Measurements from ENCODE around the gene DNM3.

The DNM3 gene

DNA sequence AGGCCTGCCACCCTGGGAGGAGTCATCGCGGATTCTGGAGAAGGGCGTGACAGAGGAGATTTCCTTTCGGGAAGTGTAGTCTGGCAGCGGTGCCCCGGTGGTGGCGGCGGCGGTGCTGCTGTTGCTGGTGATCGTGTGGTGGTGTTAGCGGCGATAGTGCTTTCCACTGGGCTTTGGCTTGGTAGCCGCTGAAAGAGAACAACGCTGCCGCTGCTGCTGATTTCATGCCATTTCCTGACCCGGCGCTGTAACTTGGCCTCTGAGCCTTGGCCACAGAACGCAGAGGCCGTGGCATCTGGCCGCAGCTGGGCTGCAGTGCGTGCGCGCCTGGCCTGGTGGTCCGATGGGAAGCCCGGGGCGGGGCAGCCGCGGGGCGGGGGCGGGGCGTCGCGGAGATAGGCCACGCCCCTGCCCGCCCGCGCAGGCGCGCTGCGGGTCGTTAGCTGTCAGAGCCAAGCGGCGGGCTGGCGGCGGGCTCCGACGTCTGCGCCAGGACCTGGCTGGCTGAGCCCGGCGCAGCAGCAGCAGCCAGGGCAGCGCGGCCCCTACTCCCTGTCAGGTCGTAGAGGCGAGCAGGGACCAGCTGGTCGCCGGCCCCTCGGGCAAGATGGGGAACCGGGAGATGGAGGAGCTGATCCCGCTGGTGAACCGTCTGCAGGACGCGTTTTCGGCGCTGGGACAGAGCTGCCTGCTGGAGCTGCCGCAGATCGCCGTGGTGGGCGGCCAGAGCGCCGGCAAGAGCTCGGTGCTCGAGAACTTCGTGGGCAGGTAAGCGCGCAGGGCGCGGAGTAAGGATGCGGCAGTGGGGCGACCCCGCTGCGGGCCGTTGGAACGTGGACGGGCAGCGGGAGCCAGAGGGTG, at the start of gene DNM3 (continued):
- TF ChIP-seq, protein P1, sequence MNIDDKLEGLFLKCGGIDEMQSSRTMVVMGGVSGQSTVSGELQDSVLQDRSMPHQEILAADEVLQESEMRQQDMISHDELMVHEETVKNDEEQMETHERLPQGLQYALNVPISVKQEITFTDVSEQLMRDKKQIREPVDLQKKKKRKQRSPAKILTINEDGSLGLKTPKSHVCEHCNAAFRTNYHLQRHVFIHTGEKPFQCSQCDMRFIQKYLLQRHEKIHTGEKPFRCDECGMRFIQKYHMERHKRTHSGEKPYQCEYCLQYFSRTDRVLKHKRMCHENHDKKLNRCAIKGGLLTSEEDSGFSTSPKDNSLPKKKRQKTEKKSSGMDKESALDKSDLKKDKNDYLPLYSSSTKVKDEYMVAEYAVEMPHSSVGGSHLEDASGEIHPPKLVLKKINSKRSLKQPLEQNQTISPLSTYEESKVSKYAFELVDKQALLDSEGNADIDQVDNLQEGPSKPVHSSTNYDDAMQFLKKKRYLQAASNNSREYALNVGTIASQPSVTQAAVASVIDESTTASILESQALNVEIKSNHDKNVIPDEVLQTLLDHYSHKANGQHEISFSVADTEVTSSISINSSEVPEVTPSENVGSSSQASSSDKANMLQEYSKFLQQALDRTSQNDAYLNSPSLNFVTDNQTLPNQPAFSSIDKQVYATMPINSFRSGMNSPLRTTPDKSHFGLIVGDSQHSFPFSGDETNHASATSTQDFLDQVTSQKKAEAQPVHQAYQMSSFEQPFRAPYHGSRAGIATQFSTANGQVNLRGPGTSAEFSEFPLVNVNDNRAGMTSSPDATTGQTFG (tag by site-specific recombination; IDR thresholded peaks at IDR 0.05; ENCODE audit: borderline replicate concordance) = no peak
- TF ChIP-seq, protein P2, sequence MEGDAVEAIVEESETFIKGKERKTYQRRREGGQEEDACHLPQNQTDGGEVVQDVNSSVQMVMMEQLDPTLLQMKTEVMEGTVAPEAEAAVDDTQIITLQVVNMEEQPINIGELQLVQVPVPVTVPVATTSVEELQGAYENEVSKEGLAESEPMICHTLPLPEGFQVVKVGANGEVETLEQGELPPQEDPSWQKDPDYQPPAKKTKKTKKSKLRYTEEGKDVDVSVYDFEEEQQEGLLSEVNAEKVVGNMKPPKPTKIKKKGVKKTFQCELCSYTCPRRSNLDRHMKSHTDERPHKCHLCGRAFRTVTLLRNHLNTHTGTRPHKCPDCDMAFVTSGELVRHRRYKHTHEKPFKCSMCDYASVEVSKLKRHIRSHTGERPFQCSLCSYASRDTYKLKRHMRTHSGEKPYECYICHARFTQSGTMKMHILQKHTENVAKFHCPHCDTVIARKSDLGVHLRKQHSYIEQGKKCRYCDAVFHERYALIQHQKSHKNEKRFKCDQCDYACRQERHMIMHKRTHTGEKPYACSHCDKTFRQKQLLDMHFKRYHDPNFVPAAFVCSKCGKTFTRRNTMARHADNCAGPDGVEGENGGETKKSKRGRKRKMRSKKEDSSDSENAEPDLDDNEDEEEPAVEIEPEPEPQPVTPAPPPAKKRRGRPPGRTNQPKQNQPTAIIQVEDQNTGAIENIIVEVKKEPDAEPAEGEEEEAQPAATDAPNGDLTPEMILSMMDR (tag by site-specific recombination; IDR thresholded peaks at IDR 0.05) = no peak; the same call in 1 of the 2 replicates
- peak; percentile 67 for TF ChIP-seq ZNF2 (tag by site-specific recombination; IDR thresholded peaks at IDR 0.05)
- no peak for TF ChIP-seq ZNF776 (tag by site-specific recombination; IDR thresholded peaks at IDR 0.05; ENCODE audit: borderline replicate concordance)
- TF ChIP-seq, protein P3, sequence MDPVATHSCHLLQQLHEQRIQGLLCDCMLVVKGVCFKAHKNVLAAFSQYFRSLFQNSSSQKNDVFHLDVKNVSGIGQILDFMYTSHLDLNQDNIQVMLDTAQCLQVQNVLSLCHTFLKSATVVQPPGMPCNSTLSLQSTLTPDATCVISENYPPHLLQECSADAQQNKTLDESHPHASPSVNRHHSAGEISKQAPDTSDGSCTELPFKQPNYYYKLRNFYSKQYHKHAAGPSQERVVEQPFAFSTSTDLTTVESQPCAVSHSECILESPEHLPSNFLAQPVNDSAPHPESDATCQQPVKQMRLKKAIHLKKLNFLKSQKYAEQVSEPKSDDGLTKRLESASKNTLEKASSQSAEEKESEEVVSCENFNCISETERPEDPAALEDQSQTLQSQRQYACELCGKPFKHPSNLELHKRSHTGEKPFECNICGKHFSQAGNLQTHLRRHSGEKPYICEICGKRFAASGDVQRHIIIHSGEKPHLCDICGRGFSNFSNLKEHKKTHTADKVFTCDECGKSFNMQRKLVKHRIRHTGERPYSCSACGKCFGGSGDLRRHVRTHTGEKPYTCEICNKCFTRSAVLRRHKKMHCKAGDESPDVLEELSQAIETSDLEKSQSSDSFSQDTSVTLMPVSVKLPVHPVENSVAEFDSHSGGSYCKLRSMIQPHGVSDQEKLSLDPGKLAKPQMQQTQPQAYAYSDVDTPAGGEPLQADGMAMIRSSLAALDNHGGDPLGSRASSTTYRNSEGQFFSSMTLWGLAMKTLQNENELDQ (tag by site-specific recombination; IDR thresholded peaks at IDR 0.05; ENCODE audit: low read depth) = no peak
- no peak for TF ChIP-seq ZNF184 (tag by site-specific recombination; IDR thresholded peaks at IDR 0.05)
- TF ChIP-seq ZNF433 (tag by site-specific recombination; IDR thresholded peaks at IDR 0.05; ENCODE audit: low read depth) = no peak
- peak; percentile 68; the same call in 1 of the 2 replicates for TF ChIP-seq ZNF76 (tag by site-specific recombination; IDR thresholded peaks at IDR 0.05; ENCODE audit: borderline replicate concordance, low read depth)
- no peak for TF ChIP-seq ZNF221 (tag by site-specific recombination; IDR thresholded peaks at IDR 0.05; ENCODE audit: borderline replicate concordance)
- no peak for TF ChIP-seq TCF7L2 (IDR thresholded peaks at IDR 0.05; ENCODE audit: borderline replicate concordance, low read depth, low read length)
- TF ChIP-seq ZNF138 (tag by site-specific recombination; IDR thresholded peaks at IDR 0.05; ENCODE audit: borderline replicate concordance) = no peak
- TF ChIP-seq ZNF530 (tag by site-specific recombination; IDR thresholded peaks at IDR 0.05; ENCODE audit: low read depth) = no peak
- TF ChIP-seq ZFHX2 (tag by site-specific recombination; conservative IDR thresholded peaks at IDR 0.05) = peak; percentile 58
- TF ChIP-seq ZNF266 (tag by site-specific recombination; IDR thresholded peaks at IDR 0.05; ENCODE audit: low read depth) = no peak
- TF ChIP-seq ZIC2 (tag by site-specific recombination; IDR thresholded peaks at IDR 0.05) = no peak
- TF ChIP-seq ZNF10 (tag by site-specific recombination; IDR thresholded peaks at IDR 0.05) = peak; percentile 22; the same call in 1 of the 2 replicates
- no peak for TF ChIP-seq YY2 (tag by site-specific recombination; IDR thresholded peaks at IDR 0.05)
- TF ChIP-seq ZNF37A (tag by site-specific recombination; IDR thresholded peaks at IDR 0.05) = no peak
- TF ChIP-seq GLI4 (tag by site-specific recombination; IDR thresholded peaks at IDR 0.05) = no peak
- TF ChIP-seq ZNF341 (tag by site-specific recombination; IDR thresholded peaks at IDR 0.05; ENCODE audit: low read depth) = no peak
- no peak for TF ChIP-seq ZNF626 (tag by site-specific recombination; IDR thresholded peaks at IDR 0.05)
- TF ChIP-seq, protein P4, sequence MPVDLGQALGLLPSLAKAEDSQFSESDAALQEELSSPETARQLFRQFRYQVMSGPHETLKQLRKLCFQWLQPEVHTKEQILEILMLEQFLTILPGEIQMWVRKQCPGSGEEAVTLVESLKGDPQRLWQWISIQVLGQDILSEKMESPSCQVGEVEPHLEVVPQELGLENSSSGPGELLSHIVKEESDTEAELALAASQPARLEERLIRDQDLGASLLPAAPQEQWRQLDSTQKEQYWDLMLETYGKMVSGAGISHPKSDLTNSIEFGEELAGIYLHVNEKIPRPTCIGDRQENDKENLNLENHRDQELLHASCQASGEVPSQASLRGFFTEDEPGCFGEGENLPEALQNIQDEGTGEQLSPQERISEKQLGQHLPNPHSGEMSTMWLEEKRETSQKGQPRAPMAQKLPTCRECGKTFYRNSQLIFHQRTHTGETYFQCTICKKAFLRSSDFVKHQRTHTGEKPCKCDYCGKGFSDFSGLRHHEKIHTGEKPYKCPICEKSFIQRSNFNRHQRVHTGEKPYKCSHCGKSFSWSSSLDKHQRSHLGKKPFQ (tag by site-specific recombination; IDR thresholded peaks at IDR 0.05) = no peak
- TF ChIP-seq ZNF560 (tag by site-specific recombination; IDR thresholded peaks at IDR 0.05; ENCODE audit: borderline replicate concordance) = 0 out of 2 replicates have a peak, but pooled peaks have one; percentile 36
- no peak for TF ChIP-seq ZNF610 (tag by site-specific recombination; IDR thresholded peaks at IDR 0.05; ENCODE audit: borderline replicate concordance)
- TF ChIP-seq ZNF501 (tag by site-specific recombination; IDR thresholded peaks at IDR 0.05) = peak; percentile 71
- TF ChIP-seq, protein P5, sequence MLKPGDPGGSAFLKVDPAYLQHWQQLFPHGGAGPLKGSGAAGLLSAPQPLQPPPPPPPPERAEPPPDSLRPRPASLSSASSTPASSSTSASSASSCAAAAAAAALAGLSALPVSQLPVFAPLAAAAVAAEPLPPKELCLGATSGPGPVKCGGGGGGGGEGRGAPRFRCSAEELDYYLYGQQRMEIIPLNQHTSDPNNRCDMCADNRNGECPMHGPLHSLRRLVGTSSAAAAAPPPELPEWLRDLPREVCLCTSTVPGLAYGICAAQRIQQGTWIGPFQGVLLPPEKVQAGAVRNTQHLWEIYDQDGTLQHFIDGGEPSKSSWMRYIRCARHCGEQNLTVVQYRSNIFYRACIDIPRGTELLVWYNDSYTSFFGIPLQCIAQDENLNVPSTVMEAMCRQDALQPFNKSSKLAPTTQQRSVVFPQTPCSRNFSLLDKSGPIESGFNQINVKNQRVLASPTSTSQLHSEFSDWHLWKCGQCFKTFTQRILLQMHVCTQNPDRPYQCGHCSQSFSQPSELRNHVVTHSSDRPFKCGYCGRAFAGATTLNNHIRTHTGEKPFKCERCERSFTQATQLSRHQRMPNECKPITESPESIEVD (tag by site-specific recombination; IDR thresholded peaks at IDR 0.05) = no peak
- no peak for TF ChIP-seq ZNF544 (tag by site-specific recombination; IDR thresholded peaks at IDR 0.05)
